ENCODE measurements around the gene CTNNA2. TPM values are rescaled to one million over a fixed set of nuclear protein-coding genes. Genes with fewer than 3 reads are reported as not detected.

Gene CTNNA2
- total and polyA plus RNA-seq, 9 of the 15 experiments (the other 6 are each of a cell fraction or from before 2014, with no cell fraction given), result 0.03 to 0.40 (median 0.15) TPM

GRCh38 chr2:79909521-79909920 lies 396.7 kb downstream of the CTNNA2 start (continued):
- no peak for TF ChIP-seq ARID3A (IDR thresholded peaks at IDR 0.05; ENCODE audit: borderline replicate concordance, low read depth, low read length)
- no peak for TF ChIP-seq PHTF2 (CRISPR knock-in tag; IDR thresholded peaks at IDR 0.05)

- DNase-seq (ENCODE audit: extremely low read depth in 1 of 4, low spot score in 3 of 4) (no peak), ATAC-seq (no peak), FAIRE-seq (no peak)
- Histone ChIP-seq H3K4me3 (no peak overlapping the region), H2AFZ (ENCODE audit: low read depth, low read length) (no peak overlapping the region), H3K27me3 (ENCODE audit: control insufficient read depth in 2 of 2, insufficient read depth in 2 of 2, low read length in 2 of 2) (peaks cover 0 to 4% of the 10 kb centered on the region in 2 experiments; a peak in 1 of 5 replicates), H3K9me3 (replicated peaks; ENCODE audit: control insufficient read depth, insufficient read depth, low read depth, low read length) (no peaks in the 10 kb centered on the region), H3K9me1 (ENCODE audit: control insufficient read depth, insufficient read depth, low read length) (no peaks in the 10 kb centered on the region), H3K79me2 (ENCODE audit: control insufficient read depth, insufficient read depth, low read length) (no peaks in the 10 kb centered on the region), H4K20me1 (replicated peaks; ENCODE audit: control insufficient read depth, insufficient read depth, low read length) (no peaks in the 10 kb centered on the region), H3K27ac (ENCODE audit: extremely low read depth, low read depth, low read length) (no peak overlapping the region), H3K9ac (ENCODE audit: insufficient read depth in 1 of 2, low read depth in 2 of 2, low read length in 2 of 2) (no peak overlapping the region), H3K36me3 (ENCODE audit: control insufficient read depth, insufficient read depth, low read length) (no peaks in the 10 kb centered on the region), H3K4me1 (replicated peaks in 1 of 2; ENCODE audit: control insufficient read depth in 2 of 2, insufficient read depth in 2 of 2, low read length in 2 of 2) (no peaks in the 10 kb centered on the region), H3K4me2 (ENCODE audit: insufficient read depth, low read length) (no peak overlapping the region)
- in situ Hi-C loops (cut with MboI), result no loop called here
- BruUV-seq (replicated peaks), result no TSS peak
- WGBS (ENCODE audit: insufficient coverage, low coverage, missing lambda C conversion rate), result 0% methylated on average over 1 of the region's 1 CpG
- ChIA-PET CTCF (ENCODE audit: low intra/inter-chr PET ratio) (no interaction called here), POLR2A (no interaction called here)
- intact Hi-C loops (cut with micrococcal nuclease), result no loop called here
- TF ChIP-seq MEIS2 (IDR thresholded peaks at IDR 0.05; ENCODE audit: partially characterized antibody) (no peak), RREB1 (CRISPR knock-in tag; IDR thresholded peaks at IDR 0.05) (no peak), SRSF1 (IDR thresholded peaks at IDR 0.05; ENCODE audit: low read depth, low read length) (no peak), SNAPC5 (CRISPR knock-in tag; IDR thresholded peaks at IDR 0.05) (no peak), SAFB2 (IDR thresholded peaks at IDR 0.05; ENCODE audit: borderline replicate concordance, low read depth, low read length, severe bottlenecking) (no peak), ZMIZ1 (IDR thresholded peaks at IDR 0.05; ENCODE audit: low read depth in 2 of 2, low read length in 2 of 2) (no peak)
These were observed 397.8 kb downstream of the CTNNA2 start for GRCh38 chr2:79910643-79911042.

All from K562 (cell line).